Lower leg skin (tissue), 3 donors: ENCODE measurements around the gene ATP23.

Source experiments
- CTCF ChIP-seq, 3 donors: fragments of 450-650 bp; IDR thresholded peaks; one replicate each; pipeline ENCODE4 v1.5.1; 2016; ENCODE audit warnings: antibody characterized with exemption in 3 of 3, mild to moderate bottlenecking in 3 of 3, moderate library complexity in 2 of 3
- POLR2A ChIP-seq, 2 donors: fragments of 450-650 bp; IDR thresholded peaks; one replicate each; pipeline ENCODE4 v1.6.1; 2016 to 2017; ENCODE audit warnings: antibody characterized with exemption in 2 of 2, mild to moderate bottlenecking in 1 of 2, moderate library complexity in 1 of 2

GRCh38 chr12:57993030-57993429, 51.7 kb downstream of the ATP23 start:
- TF ChIP-seq CTCF (IDR thresholded peaks at IDR 0.05) (no peak), POLR2A (IDR thresholded peaks at IDR 0.05) (no peak)
